ENCODE data around the gene ZNF764. TPM values are rescaled to one million over a fixed set of nuclear protein-coding genes. Genes with fewer than 3 reads are reported as not detected.

The ZNF764 gene
- total RNA-seq, 1 donor = 7.6 TPM

DNA sequence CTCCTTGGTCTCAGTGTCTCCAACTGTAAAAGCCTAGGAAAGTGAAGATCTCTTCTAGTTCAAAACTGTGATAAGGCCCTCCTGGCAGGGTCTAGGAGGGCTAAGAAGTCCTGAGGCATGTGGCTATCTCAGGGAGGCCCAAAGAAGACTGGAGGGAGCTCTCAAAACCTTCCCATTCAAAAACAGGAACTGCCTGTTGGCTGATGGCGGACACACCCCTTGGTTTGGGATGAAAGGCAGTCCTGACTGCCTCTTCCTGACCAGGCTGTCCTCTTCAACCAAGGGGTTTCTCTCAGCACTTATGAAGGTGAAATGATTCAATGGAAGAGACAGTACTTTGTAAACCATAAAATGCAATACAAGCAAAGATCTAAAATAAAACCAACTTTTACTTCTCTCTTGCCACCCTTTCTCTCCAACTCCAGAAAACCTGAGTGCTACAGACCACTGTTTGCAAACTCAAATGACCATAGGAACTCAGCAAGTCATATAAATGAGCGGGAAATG is 4.7 kb downstream of the ZNF764 start:
- peaks cover 17% of the 10 kb centered on the region for H3K79me2 ChIP-seq (ENCODE audit: insufficient read depth, low read length)
- no peak overlapping the region for H3K4me3 ChIP-seq (ENCODE audit: insufficient read depth, low read length)
- H3K9me3 ChIP-seq (ENCODE audit: low read depth, low read length) = no peaks in the 10 kb centered on the region
- peaks cover 16% of the 10 kb centered on the region for H3K36me3 ChIP-seq (ENCODE audit: insufficient read depth, low read length)
- no peak for TF ChIP-seq CTCF (IDR thresholded peaks at IDR 0.05; ENCODE audit: extremely low read depth, low read depth, low read length)
- no peaks in the 10 kb centered on the region for H4K20me1 ChIP-seq (ENCODE audit: insufficient read depth, low read length)
- H3K4me1 ChIP-seq (ENCODE audit: insufficient read depth, low read length) = peaks cover 2% of the 10 kb centered on the region
- no peak overlapping the region for H2AFZ ChIP-seq (ENCODE audit: low read length)
- no peak overlapping the region for H3K4me2 ChIP-seq (ENCODE audit: insufficient read depth, low read length)
- DNase-seq (ENCODE audit: insufficient read length, low spot score, missing footprints) = no peak
- H3K27me3 ChIP-seq (ENCODE audit: insufficient read depth, low read length) = no peaks in the 10 kb centered on the region
- H3K27ac ChIP-seq (ENCODE audit: low read depth, low read length) = no peak overlapping the region

GRCh38 chr16:30552956-30553355 is 5.2 kb downstream of the ZNF764 start:
- H3K4me3 ChIP-seq (ENCODE audit: insufficient read depth, low read length) = no peak overlapping the region
- peaks cover 16% of the 10 kb centered on the region for H3K36me3 ChIP-seq (ENCODE audit: insufficient read depth, low read length)
- no peak for DNase-seq (ENCODE audit: insufficient read length, low spot score, missing footprints)
- H3K4me1 ChIP-seq (ENCODE audit: insufficient read depth, low read length) = peaks cover 2% of the 10 kb centered on the region
- peaks cover 15% of the 10 kb centered on the region for H3K79me2 ChIP-seq (ENCODE audit: insufficient read depth, low read length)
- H3K4me2 ChIP-seq (ENCODE audit: insufficient read depth, low read length) = no peak overlapping the region
- H4K20me1 ChIP-seq (ENCODE audit: insufficient read depth, low read length) = no peaks in the 10 kb centered on the region
- TF ChIP-seq CTCF (IDR thresholded peaks at IDR 0.05; ENCODE audit: extremely low read depth, low read depth, low read length) = no peak
- H3K27ac ChIP-seq (ENCODE audit: low read depth, low read length) = no peak overlapping the region
- H3K27me3 ChIP-seq (ENCODE audit: insufficient read depth, low read length) = no peaks in the 10 kb centered on the region
- H2AFZ ChIP-seq (ENCODE audit: low read length) = no peak overlapping the region
- H3K9me3 ChIP-seq (ENCODE audit: low read depth, low read length) = no peaks in the 10 kb centered on the region

DNA sequence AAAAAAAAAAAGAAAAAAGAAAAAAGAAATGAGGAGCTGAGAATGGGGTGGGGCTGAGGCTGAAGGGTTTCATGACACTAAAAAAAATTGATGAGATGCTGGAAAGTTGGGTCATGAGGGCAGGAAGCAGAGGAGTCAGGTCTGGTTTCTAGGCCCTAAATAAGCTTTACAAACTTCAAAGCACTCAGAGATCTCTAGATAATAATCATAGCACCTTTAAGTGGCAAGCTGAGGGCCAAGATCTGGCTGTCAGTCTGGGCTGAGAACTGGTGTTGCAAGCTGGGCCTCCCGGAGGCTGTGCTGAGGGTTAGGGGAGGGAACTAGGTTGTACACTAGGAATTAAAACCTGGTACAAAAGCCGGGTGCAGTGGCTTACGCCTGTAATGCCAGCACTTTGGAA is 6.4 kb downstream of the ZNF764 start:
- Histone ChIP-seq H3K36me3 (ENCODE audit: insufficient read depth, low read length) (peaks cover 16% of the 10 kb centered on the region), H3K4me3 (ENCODE audit: insufficient read depth, low read length) (no peak overlapping the region), H3K27ac (ENCODE audit: low read depth, low read length) (no peak overlapping the region), H2AFZ (ENCODE audit: low read length) (no peak overlapping the region), H3K79me2 (ENCODE audit: insufficient read depth, low read length) (peaks cover 5% of the 10 kb centered on the region), H3K4me2 (ENCODE audit: insufficient read depth, low read length) (no peak overlapping the region), H3K27me3 (ENCODE audit: insufficient read depth, low read length) (no peaks in the 10 kb centered on the region), H3K9me3 (ENCODE audit: low read depth, low read length) (no peaks in the 10 kb centered on the region), H3K4me1 (ENCODE audit: insufficient read depth, low read length) (peaks cover 2% of the 10 kb centered on the region), H4K20me1 (ENCODE audit: insufficient read depth, low read length) (no peaks in the 10 kb centered on the region)
- no peak for TF ChIP-seq CTCF (IDR thresholded peaks at IDR 0.05; ENCODE audit: extremely low read depth, low read depth, low read length)
- no peak for DNase-seq (ENCODE audit: insufficient read length, low spot score, missing footprints)

DNA sequence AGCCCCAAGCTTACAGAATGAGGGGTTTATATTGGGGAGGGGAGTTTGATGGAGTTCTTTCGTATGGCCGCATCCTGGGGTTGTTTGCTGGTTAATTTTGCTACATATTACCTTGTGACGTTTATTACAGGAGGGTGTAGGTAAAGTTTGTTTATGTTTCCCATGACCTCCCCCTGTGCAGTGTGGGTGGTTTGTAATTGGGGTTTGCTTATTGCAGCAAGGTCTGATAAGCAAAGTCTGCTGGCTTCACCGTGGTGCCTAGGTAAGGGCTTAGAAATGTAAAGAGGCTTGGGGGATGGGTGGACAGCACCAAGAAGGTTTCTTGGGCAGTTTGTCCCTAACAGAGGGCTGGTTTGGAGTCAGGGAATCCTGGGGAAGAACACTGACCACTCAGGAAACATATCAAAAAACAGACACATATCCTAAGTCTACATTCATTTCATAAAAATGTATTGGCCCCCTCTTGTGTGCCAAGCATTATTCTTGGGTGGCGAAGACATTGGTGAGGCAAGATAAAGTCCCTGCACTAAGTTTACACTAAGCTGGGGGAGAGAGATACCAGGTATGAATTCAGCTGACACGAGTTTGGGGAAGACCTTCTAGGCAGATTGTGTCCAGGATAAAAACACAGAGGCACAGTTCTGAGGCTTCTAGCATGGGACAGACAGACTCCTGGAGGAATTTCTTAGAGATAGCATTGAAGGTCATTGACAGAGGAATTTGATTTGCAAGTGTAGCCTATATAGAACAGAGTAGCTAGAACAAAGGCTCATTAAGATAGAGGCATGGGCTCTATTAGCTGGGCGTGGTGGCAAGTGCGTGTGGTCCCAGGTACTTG is 9.5 kb downstream of the ZNF764 start:
- Histone ChIP-seq H3K36me3 (ENCODE audit: insufficient read depth, low read length) (peaks cover under 1% of the 10 kb centered on the region), H3K4me1 (ENCODE audit: insufficient read depth, low read length) (peaks cover 2% of the 10 kb centered on the region), H3K9me3 (ENCODE audit: low read depth, low read length) (no peaks in the 10 kb centered on the region), H3K4me3 (ENCODE audit: insufficient read depth, low read length) (no peak overlapping the region), H3K27me3 (ENCODE audit: insufficient read depth, low read length) (no peaks in the 10 kb centered on the region), H3K27ac (ENCODE audit: low read depth, low read length) (no peak overlapping the region), H2AFZ (ENCODE audit: low read length) (no peak overlapping the region), H3K79me2 (ENCODE audit: insufficient read depth, low read length) (no peaks in the 10 kb centered on the region), H4K20me1 (ENCODE audit: insufficient read depth, low read length) (no peaks in the 10 kb centered on the region), H3K4me2 (ENCODE audit: insufficient read depth, low read length) (no peak overlapping the region)
- DNase-seq (ENCODE audit: insufficient read length, low spot score, missing footprints) = no peak
- TF ChIP-seq CTCF (IDR thresholded peaks at IDR 0.05; ENCODE audit: extremely low read depth, low read depth, low read length) = no peak
